Stimulated activated CD4-positive, alpha-beta T cell treated with anti-CD3 and anti-CD28 coated beads, Interleukin-12 subunit alpha, Interleukin-12 subunit beta, amount 100 ng/mL, for 24 hours (primary cell): ENCODE data around the gene MINDY4.

ENCODE experiments used
- DNase-seq, 2 experiments: peaks; one replicate each; pipeline ENCODE4 v3.0.0-alpha.2; 2020; ENCODE audit warnings: low read depth in 2 of 2

The MINDY4 gene

GRCh38 chr7:30877015-30877769 lies 106.0 kb downstream of the MINDY4 start:
- no peak for DNase-seq

DNA sequence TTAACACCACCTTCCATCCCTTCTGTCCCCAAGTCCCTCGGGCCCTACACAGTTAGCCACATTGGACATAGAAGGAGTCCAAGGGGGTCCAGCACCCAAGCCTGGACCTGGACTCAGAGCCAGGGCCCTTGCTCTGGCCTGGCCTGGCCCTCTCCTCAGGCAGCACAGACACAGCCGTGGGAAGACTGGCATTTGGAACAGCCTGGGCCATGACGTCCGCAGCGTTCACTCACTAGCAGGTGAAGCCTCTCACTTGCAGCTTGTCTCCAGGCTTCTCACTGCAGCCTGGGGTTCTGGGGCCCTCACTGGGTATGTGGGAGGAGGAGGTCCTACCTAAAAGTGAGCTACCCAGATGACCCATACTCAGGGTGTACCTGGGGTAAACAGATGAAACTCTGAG lies 106.8 kb downstream of the MINDY4 start:
- DNase-seq: no peak

- DNase-seq: no peak
Measured at GRCh38 chr7:30879139-30880124, 108.2 kb downstream of the MINDY4 start.

DNA sequence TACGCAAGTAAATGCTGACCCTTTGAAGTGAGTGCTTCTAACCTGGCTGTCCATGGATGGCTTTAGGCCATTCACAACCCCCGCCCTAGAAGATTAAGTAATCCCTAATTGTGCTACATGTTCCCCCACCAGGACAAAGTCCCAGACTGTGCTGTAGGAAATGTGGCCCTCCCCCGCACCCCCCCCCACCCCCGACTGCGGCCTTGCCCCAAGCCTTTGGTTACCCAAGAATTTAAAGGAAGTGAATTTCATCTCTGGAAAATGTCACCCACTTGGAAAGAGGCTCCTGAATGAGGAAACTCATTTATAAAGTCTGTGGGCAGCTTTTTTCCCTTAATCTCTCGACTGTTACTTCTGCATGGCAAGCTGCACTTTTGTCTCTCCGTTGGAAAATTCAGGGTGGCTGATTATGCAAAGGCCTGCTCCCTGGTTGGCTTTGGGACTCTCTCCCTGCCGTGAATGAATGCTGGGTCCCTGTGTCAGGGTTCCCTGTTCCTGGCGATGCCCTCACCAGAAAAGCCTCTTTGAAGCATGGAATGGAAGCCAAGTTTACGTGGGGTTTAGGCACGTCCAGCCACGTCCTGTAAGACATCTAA lies 109.0 kb downstream of the MINDY4 start:
- no peak for DNase-seq

- DNase-seq: no peak
Measured at GRCh38 chr7:30880941-30881340, 109.7 kb downstream of the MINDY4 start.

GRCh38 chr7:30881448-30881847 lies 110.2 kb downstream of the MINDY4 start:
- no peak for DNase-seq

DNA sequence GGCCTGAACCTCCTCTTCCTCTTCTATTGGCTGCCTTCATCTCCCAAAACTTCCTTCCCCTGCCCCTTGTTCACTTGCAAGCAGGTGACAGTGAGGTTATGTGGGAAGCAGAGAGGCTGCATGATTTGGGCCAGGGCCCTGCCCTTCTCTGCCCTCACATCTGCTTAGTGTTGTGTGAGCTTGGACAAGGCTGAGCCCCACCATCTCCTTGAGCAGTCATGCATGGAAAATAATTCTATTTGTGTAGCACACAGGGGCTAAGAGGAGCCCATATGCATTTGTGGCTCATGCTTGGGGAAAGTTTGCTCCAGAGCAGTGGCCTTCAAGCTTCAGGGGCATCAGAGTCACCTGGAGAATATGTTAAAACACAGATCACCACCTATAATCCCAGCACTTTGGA lies 113.7 kb downstream of the MINDY4 start:
- no peak for DNase-seq

DNA sequence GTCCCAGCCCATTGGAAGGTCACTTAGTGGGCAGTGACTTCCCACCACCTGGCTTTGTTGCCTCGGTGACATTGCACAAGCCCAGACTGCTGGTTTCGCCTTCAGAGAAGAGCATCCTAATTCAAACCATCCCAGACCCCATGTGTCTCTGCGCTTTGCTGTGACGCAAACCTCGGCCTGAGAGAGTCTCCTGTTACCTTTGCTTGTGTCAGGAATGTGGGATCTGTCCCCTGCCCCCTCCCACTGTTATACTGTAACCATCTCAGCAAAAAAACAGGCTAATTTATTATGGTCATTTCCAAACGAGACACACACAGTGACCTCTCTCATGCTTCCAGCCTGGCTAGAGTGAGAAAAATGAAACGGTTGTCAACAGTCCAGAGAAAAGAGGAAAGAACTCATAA lies 115.4 kb downstream of the MINDY4 start:
- DNase-seq: no peak

DNA sequence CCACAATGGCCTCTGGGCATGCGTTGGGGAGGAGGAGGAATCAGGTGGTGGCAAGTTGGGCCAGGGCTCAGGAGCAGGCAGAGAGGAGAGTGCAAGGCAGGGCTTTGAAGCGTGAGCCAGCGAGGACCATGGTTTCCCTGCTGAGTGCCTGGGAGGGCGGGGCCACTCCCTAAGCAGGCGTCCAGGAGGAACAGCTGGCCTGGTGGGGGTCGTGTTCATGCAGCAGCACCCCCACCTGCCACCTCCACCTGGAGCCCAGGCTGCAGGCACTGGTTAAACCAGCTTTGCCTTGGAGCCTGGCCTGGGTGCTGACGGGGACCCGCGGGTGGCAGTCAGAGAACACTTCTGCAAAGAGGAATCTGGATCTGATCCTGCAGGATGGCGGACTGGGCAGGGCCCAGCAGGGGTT lies 116.3 kb downstream of the MINDY4 start:
- no peak for DNase-seq

DNA sequence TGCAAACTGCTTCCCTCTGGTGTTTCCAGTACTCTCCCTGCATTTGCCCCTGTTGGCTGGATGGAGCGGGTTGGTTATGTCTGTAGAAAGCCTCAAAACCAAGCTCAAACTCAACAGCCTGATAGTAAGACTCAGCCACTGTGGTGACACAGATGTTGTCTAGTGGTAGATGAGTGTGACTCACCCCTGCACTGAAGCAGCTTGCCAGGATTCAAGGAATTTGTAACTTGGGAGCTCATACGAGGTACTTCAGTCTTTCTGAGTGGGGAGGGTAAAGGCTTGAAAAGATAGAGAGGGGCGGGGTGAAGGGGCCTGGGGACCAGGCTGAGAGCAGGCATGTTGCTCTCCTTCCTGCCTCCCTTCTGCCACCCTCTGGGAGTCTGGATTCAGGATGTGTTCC lies 117.5 kb downstream of the MINDY4 start:
- no peak for DNase-seq

DNA sequence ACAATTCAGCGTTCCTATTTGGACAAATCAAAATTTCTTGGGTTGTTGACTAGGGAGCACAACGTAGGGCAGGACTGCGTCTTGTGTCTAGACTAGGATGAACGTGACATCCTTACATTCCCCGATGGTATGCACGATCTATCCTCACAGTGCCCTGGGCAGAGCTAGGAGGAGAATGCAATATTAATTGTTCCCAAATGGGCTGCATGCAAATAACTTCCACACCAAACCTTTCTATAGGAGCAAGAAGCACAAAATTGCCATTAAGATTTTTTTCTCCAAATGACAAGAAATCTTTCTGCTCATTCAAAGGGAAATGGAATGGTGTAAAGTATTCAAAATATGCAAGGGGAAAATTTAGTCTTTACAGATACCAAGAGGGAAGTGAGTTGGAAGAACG lies 119.0 kb downstream of the MINDY4 start:
- DNase-seq: no peak

DNA sequence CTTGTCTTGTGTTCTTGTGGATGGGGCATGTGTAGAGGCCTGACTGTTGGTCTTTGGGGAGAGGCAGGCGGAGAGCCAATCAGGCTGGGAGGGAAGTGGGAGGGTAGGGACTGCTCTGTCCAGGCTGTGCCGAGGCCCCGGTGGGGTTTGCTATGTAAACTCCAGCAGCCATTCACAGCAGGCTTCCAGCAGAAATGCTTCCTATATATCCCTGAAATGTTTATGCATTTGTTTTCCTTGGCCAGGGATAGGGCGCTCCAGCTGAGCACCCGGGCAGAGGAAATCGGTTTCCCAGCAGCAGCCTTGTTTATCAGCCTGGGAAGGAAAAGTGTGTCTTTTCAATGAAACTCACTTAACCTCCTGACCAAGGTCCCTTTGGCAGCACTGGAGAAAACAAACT lies 122.1 kb downstream of the MINDY4 start:
- no peak for DNase-seq

DNA sequence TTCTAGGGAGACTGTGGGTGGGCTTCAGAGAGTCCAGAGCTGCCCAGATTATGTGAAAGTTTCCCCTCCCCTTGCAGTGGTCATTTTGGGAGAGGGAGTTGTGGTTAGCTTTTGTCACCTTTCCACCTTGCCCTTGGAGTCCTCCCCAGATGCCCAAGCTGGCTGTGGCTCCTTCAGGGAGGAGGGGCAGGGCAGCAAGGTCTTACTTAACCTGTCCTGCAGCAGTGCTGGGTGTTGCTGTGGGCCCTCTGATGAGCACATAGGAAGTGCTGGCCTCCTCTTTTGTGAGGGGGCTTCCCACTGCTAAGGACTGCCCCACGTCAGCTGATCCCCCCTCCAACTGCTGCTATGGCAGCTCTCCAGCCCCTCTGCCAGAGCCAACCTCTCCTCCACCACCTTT lies 122.8 kb downstream of the MINDY4 start:
- DNase-seq: no peak

DNA sequence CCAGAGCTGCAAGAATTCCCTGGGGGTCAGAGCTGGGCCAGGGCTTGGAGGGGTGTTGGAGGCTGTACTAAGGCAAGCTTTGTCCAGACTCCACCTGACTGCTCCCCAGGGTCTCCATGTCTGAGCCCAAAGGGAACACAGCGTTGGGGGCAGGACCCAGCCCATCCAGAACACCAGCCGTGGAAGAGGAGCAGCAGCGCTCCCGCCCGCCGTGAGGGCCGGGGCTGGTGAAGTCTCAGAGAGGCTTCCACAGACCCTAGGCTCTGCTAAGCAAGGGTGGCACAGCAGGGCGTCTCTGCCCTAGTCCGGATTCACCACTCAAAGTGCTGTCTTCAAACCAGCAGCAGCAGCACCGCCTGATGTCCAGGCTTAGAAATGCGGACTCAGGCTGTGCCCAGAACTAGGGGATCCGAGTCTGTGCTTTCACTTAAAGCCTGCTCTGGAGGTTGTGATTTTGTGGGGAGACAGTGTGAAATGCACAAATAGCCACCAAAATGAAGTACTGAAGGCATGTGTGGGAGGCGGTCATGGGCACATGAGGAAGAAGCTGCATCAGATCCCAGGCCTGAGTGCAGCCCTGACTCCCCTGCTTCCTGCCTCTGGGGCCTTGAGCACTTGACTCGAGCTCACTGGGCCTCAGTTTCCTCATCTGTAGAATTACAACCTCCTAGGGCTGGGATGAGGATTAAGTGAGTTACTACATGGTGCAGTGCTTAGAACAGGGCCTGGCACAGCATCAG lies 123.8 kb downstream of the MINDY4 start:
- DNase-seq: no peak

DNA sequence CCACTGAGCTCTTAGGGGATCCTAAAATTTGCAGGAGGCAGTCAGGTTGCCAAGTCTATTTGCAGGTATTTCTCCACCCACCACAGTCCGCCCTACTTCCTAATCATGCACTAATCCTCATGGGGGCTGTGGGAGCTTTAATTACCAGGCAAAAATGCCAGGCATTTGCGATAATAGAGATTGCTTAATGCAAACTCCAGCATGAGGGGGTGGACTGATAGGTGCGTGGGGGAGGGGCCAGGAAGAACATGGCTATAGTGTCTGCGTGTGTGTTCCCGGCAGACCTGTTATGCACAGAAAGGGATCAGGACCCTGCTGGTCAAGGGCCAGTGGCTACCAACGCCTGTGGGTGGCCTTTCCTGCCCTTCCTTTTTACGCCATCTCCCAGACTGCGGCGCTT lies 124.8 kb downstream of the MINDY4 start:
- DNase-seq: no peak

DNA sequence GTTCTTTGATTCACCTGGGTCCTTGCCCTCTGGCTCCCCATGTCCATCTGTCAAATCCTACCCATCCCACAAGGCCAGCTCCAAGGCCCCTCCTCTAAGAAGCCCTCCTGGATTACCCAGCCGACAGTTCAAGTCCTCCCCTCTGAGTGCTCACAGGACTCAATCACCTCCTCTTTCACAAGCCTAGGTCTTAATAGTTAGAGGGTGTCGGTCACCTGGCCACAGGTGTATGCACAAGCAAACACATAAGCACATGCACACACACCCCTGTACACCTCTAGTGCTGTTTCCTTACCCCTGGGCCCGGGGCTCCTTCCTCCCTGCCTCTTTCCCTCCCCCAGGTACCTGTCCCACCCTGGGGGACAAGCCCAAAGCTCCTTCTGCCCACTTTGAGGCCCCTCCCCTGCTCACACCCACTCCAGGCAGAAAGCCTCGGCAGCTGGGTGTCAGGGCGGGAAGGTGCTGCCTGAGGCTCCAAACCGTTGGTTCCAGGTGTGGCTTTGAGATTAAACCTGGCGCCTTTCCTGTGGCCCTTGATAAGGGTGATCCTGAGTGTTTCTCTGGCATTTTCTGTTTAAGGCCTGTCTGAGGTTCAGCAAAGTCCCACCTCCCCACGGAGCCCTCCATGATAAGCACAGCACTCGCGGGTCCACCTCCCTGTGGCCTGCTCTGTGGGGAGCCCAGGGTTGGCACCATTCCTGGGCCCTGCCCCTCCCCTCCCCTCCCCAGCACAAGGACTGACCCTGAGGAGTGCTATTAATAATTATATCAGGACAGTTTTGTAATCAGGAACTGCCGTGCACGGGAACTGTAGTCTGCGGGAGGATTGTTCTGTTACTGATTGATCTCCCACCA lies 125.8 kb downstream of the MINDY4 start:
- no peak for DNase-seq

GRCh38 chr7:30897770-30898169 lies 126.6 kb downstream of the MINDY4 start:
- DNase-seq: no peak

GRCh38 chr7:30898411-30898810 lies 127.2 kb downstream of the MINDY4 start:
- no peak for DNase-seq

DNA sequence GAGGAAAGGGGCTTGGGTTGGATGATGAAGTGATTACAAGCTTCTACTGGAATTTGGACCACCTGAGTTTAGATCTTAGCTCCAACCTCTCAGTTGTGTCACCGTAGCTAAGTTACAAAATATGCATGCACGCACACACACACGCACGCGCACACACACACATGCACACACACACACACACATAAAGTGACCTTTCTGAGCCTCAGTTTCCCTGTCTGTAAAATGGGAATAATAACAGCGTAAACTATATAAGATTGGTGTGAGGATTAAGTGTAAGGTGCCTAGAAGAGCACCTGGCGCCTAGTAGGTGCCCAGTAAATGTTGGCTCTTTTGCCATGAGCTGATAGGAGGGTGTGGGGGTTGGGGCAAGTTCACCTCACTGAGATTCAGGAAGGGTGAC lies 127.8 kb downstream of the MINDY4 start:
- no peak for DNase-seq

DNA sequence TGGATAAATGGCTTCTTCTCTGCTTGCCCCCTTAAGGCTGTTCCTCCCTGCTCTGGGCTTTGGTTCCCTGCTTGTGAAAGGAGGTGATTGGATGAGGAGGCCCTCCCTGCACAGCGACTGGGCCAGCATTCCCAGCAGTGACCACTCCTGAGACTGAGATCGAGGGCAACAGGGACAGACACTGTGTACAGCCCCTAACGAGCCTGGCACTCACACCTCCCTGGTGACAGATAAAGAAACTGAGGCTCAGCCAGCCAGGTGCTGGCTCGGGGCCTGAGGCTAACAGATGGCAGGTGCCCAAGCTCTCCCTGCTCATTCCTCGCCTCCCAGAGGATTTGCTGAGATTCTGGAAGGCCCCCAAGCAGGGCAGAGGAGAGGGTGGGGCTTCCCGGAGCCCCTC lies 128.4 kb downstream of the MINDY4 start:
- DNase-seq: no peak

DNA sequence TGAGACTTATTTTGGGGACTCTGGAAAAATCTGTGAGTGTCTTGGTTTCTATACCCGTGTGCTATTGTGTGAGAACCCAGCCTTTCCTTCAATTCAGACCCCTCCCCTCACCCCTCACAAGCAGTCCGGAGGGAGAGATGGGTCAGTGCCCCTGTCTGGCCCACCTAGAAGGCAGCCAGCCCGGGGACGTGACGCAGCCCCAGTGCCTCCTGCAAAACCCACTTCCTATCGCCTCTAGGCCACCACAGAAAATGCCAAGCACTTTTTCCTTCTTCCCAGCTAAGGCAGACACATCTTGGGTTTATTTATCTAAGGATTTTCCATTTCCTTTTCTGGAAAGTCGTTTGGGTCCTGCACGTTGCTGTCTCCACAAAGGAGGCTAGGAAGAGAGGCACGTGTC lies 128.8 kb downstream of the MINDY4 start:
- no peak for DNase-seq
